NCI-H2107 treated with DMSO at 0.1 percent for 48 hours (cell line): ENCODE measurements around the gene SRGN.
"Not testable (repeated sequence)": the region's sequence is repeated elsewhere in the genome, so short reads cannot be mapped to it uniquely, and the experiment has no call there.

Experiments used
- DNase-seq: peaks from one replicate; lab custom pipeline; 2025; ENCODE audit not compliant: unreplicated experiment; lab: John Stamatoyannopoulos, UW

SRGN gene

GRCh38 chr10:69087590-69088470, at the start of gene SRGN:
TSS of gene SRGN (plus strand) at chr10:69088103. CDS start at chr10:69088158, 55 bp downstream.
- DNase-seq, result no peak

DNA sequence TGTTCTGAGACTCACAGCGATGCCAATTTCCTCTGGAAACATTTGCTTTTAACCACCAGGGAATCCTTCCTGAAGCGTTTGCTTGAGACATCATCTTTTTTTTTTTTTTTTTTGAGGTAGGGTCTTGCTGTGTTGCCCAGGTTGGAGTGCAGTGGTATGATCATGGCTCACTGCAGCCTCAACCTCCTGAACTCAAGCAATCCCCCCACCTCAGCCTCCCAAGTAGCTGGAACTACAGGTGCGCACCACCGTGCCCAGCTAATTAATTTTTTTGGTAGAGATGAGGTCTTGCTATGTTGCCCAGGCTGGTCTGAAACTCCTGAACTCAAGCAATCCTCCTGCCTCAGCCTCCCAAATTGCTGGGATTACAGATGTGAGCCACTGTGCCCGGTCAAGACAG, 47.0 kb upstream of the SRGN start:
- DNase-seq, result not testable (repeated sequence)

GRCh38 chr10:69042417-69042816, 45.5 kb upstream of the SRGN start:
- DNase-seq, result no peak

GRCh38 chr10:69042838-69043237, 45.1 kb upstream of the SRGN start:
- no peak for DNase-seq

DNA sequence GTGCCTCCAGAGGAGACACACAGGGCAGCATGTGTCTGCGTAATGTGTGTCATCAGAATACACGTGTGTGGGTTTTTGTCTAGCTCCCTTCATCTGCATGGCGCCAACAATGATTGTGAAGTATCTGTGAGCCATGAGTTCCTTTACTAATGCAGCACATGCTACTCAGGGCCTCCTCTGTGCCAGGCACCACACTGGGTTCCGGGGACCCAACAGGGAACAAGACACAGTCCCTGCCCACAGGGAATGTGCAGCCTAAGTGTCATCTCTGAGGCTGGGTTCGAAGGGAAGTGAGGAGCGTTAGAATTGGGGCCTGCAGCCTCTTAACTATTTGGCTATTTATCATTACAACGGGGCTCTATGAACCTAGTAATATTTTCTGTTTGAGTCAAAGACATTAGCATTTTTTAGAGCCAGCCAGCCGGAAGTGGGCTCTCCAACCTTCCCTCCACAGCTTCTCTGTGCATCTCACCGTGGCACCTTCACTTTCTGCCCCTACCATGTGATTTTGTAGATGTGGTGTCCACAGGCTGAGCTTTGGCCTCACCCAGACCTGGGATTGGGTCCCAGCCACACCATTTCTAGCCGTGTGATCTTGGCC, 43.9 kb upstream of the SRGN start:
- DNase-seq, result no peak

DNA sequence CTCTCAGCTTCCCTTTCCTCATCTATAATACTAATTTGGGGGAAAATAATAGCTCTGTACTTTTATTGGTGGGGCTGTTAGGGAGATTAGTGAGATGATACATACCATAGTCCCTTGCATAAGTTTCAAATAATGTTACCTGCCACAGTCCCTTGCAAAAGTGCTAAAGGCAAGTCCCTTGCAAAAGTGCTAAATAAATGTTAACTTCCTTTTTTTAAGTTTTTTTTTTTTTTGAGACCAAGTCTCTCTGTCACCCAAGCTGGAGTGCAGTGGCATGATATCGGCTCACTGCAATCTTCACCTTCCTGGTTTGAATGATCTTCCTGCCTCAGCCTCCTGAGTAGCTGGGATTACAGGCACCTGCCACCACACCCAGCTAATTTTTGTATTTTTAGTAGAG, 43.4 kb upstream of the SRGN start:
- no peak for DNase-seq

DNA sequence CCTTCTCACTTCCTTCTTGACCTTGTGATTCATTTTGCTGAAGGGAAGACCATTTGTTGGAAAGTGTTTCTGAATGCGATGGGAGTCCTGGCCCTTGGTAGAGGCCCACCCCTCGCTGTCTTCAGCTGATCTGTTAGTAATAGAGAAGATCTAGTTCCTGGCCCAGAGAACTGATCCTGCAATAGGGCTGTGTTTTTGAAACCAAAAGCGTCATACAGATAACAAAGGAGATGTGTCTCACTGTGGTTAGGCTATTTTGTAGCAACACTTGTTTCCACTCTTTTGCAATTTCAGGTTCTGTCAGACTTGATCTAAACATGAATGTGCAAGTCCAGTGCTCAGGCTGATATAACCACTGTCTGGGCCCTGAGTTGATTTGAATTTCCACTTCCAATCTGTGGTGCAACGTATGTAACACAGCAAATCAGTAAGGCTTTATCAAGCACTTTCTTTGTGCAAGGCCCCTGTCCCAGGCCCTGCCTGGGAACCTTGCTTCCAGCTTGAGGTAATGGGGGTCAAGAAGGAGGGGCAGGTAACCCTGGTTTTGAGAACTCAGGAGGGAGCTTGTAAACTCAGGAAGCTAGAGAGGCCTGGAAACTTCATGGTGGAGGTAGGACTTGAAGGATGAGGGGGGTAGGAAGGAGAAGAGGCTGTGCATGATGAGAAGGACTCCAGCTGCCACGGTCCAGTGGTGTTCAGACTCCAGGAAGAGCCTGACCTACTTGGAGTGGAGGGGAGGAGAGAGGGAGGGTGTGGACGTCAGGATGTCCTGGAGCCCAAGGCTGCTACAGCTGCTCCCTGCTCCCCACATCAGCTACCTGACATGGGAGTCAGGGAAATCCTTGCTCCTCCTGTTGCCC, 42.2 kb upstream of the SRGN start:
- DNase-seq, result no peak

DNA sequence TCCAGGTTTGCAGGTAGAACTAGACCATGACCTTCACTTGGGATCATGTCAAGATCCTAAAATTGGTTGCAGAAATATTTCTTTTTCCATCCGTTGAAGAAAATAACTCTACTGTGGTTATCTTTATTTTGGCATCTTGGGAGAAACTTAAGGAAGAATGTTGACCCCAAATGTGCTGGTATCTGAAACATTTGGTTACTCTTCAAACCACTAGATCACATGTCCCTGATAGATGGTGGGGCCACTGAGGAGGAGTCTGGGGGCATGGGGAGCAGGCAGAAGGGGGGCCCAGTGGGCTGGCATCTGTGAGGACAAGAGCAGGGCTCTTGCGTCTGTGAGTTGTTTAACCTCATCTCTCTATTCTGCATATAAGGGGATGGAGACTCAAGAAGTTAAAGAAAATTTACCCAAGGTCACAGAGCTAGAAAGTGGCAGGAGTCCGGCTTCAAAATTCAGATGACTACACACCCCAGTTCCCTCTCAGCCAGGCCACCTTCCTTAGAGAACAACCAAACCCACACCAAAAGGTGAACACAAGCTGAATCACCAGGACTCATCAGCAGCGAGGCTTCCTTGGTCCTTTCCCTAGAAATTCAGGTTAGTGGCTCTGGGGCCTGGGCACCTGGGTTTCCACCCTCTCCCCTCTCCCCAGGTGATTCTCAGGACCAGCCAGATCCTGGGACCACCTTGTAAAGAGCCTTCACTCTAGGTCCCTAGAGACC, 40.6 kb upstream of the SRGN start:
- no peak for DNase-seq

GRCh38 chr10:69048103-69048502, 39.8 kb upstream of the SRGN start:
- no peak for DNase-seq

DNA sequence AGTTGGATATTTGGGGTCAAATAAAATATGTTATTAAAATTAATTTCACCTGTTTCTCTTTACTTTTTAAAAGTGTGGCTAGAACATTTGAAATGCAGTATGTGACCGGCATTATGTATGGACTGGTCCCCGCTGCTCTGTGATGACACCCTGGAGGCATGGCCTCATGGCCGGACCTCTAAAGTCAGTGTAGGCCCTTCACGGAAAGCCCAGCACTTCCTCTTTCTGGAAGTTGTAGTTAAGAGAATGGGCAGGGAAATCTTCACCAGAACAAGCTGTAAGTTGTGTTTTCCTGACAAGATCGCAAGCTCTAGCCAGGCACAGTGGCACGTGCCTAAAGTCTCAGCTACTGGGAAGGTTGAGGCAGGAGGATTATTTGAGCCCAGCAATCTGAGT, 38.3 kb upstream of the SRGN start:
- DNase-seq, result no peak

GRCh38 chr10:69051303-69051702, 36.6 kb upstream of the SRGN start:
- DNase-seq, result no peak

- no peak for DNase-seq
Observed at GRCh38 chr10:69051710-69052487, 36.0 kb upstream of the SRGN start.

- DNase-seq, result no peak
Observed at GRCh38 chr10:69052736-69053135, 35.2 kb upstream of the SRGN start.

DNA sequence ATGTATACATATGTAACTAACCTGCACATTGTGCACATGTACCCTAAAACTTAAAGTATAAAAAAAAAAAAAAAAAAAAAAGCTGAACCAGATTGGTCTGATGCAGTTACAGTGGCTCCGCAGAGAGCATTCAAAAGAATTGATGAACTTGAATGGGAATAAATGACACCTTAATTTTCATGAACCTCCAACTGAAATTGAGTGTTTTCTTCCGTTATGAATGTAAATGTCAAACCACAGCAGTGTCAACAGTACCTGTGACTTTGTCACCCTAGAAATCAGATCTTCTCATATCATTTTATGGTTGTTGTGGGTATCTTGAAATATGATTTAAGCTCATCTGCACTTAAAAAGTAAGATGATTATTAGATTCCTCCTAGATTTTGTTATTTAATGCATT, 32.7 kb upstream of the SRGN start:
- DNase-seq, result no peak

GRCh38 chr10:69056129-69056528, 31.8 kb upstream of the SRGN start:
- no peak for DNase-seq

GRCh38 chr10:69056536-69057260, 31.2 kb upstream of the SRGN start:
- no peak for DNase-seq

GRCh38 chr10:69057261-69057950, 30.5 kb upstream of the SRGN start:
- no peak for DNase-seq

- DNase-seq, result no peak
Observed at GRCh38 chr10:69057951-69058297, 30.0 kb upstream of the SRGN start.

- no peak for DNase-seq
Observed at GRCh38 chr10:69060127-69060798, 27.6 kb upstream of the SRGN start.
